COLO668 (cell line): ENCODE measurements around the gene TTLL10.

ENCODE experiments used
- DNase-seq: peaks from one replicate; lab custom pipeline; 2025; ENCODE audit not compliant: unreplicated experiment; lab: John Stamatoyannopoulos, UW

The TTLL10 gene

DNA sequence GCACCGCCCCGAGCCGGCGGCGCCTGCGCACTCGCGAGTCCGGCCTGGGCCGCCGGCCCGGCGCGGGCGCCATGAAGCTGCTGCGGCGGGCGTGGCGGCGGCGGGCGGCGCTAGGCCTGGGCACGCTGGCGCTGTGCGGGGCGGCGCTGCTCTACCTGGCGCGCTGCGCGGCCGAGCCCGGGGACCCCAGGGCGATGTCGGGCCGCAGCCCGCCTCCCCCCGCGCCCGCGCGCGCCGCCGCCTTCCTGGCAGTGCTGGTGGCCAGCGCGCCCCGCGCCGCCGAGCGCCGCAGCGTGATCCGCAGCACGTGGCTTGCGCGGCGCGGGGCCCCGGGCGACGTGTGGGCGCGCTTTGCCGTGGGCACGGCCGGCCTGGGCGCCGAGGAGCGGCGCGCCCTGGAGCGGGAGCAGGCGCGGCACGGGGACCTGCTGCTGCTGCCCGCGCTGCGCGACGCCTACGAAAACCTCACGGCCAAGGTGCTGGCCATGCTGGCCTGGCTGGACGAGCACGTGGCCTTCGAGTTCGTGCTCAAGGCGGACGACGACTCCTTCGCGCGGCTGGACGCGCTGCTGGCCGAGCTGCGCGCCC is 58.6 kb downstream of the TTLL10 start, which contains the start of gene B3GALT6:
Gene B3GALT6, plus strand, starts transcription at position 30 of the 588 bp plus-strand sequence. Its CDS starts 42 bp downstream, at position 72.
- DNase-seq, result peak; percentile 92

DNA sequence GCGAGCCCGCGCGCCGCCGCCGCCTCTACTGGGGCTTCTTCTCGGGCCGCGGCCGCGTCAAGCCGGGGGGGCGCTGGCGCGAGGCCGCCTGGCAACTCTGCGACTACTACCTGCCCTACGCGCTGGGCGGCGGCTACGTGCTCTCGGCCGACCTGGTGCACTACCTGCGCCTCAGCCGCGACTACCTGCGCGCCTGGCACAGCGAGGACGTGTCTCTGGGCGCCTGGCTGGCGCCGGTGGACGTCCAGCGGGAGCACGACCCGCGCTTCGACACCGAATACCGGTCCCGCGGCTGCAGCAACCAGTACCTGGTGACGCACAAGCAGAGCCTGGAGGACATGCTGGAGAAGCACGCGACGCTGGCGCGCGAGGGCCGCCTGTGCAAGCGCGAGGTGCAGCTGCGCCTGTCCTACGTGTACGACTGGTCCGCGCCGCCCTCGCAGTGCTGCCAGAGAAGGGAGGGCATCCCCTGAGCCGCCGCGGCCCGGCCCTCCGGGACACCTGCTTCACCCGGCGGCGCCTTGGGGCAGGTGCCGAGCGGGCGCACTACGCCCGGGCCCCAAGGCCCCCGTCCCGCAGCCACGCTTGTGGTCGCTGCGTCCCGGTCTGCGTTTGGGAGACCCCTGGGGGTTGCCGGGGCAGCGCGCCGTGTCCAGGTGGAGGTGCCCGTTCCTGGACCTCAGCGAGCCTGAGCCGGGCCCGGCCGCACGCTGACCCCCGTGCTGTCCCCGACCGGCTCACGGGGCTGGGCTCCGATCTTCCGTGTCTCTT is 59.3 kb downstream of the TTLL10 start:
- DNase-seq, result peak; percentile 72

DNA sequence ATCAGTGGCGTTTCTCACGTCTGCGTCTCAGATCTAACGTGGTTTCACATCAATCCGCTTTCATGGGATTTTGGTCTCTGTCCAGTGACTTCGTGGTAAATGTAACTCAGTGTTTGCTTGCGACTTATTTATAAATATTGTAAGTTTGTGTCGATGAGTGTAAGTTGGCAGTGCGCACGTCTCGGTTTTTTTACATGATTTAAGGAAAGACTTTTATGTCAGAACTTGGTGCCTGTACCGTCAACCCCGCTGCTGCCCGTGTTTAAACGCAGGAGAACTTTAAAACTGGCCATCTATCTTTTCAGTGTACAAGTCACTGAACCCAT is 59.9 kb downstream of the TTLL10 start:
- no peak for DNase-seq

DNA sequence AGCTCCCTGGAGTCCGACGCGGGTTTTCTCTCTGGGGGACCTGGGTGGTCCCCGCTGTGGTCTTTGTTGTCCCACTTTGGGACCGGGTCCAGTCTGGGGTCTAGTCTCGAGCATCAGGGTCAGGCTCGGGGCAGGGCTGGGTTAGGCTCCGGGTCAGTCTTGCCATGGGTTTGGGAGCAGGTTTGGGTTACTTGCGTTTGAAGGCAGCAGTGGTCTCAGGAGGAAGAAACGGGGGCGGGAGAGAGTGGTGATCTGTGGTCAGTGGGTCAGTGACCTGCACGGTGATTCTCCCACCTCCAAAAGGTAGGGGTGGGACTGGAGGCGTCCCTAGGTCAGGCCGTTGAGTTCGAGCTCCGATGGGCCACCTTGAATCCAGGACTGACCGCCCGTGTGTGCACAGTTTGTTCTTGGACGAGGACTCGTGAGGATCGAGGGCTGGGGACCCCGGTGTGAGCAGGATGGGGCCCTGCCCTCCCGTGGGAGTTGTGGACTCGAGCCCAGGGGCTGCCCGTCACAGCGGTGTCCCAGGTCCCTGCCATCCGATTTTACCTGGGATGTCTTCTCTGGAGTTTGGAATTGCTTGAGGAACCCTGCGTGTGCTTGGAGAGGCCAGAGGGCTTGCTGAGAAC is 60.6 kb downstream of the TTLL10 start:
- DNase-seq, result no peak

DNA sequence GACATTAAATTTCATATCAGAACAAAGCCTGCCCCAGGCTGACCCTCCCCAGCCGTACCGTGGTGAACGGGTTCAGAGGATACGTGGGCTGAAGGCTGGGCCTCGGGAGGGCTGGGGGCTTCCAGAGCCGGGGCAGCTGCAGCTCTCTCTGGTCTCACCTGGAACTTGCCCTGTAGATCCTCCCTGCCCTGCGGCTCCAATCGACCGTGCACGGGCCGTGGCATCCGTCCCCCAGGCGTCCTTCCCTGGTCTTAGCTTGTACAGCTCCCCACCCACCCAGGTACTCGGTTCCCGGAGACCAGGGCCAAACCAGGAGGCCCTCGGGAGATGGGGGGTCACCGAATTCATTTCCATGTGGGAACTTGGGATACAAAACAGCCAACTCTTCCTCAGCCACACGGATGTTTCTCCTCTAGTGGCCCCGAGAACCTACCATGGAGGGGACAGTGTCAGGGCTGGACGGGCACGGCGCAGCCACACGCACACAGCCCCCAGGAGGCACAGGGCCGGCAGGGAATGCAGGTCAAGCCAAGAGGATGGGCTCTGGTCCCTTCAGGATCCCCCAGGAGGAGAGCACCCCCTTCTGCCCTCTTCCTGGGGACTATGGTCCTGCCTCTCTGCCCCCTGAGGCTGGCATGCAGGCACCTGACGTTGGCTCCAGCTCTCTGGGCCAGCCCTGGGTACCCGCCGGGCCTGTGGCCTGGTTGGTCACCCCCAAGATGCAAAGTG is 61.5 kb downstream of the TTLL10 start:
- DNase-seq, result no peak

DNA sequence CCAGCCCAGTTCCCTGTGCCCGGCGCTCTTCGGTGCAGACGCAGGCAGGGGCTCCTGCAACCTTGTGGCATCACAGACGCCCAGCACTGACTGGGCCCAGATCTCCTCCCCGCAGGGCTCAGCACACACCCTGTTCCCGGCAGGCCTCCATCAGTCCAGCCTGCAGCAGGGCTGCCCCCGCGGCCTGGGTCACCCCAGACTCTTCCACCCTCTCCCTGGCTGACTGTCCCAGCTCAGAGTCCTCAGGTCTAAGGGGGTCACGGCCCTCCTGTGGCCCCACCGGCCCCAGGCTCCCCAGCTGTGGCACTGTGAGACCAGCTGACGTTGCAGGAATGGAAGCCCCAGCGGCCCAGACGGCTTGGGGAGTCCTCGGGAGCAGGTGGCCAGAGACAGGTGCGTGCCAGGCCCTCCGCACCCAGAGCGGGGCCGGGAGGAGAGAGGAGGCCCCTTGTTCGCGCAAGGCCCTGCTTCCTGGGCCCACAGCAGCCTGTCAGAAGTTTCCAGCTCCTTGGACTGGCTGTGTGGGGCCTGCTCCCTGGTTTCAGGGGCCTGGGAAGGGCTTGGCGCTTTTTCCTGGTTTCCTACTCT is 62.6 kb downstream of the TTLL10 start:
- DNase-seq, result peak; percentile 89

DNA sequence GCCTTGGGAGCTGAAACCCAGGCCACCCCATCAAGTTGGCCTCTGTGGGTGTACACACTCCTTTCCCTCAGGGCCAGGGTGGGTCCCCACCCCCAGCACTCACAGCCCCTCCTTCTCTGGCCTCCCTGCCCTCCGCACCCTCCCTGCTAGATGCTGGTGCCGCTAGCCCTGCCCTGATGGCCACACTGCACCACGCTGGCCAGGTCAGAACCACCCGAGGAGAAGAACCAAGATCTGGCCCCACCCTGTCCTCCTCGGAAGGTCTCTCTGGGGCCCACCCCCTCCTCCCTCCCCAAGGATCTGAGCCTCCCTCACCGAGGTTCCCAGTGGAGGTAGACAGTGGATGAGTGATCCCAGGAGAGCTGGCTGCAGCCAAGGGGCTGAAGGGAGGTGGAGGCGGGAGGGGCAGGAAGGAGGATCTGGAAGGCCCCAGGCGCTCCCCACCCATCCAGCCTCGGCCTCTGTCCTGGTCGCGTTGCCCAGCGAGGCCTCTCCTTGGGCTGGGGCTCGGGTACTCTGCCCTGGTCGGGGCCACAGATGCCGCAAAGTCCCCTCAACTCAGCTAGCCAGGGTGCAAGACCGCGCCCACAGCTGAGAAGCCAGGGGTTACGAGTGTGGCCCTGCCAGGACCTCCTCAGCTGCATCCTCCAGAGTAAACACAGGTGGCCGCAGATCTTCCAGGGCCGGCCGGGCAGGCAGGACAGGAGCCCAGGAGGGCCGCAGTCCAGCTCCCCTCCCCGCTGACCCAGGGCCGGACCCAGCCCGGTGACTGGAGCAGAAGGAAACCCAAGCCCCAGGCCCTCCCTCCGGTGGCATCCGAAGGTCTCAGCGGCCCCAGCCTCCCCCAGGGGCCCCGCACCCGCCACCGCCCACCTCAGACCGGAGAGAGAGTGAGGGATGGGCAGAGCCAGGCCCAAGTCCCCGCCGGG is 63.5 kb downstream of the TTLL10 start:
- no peak for DNase-seq

DNA sequence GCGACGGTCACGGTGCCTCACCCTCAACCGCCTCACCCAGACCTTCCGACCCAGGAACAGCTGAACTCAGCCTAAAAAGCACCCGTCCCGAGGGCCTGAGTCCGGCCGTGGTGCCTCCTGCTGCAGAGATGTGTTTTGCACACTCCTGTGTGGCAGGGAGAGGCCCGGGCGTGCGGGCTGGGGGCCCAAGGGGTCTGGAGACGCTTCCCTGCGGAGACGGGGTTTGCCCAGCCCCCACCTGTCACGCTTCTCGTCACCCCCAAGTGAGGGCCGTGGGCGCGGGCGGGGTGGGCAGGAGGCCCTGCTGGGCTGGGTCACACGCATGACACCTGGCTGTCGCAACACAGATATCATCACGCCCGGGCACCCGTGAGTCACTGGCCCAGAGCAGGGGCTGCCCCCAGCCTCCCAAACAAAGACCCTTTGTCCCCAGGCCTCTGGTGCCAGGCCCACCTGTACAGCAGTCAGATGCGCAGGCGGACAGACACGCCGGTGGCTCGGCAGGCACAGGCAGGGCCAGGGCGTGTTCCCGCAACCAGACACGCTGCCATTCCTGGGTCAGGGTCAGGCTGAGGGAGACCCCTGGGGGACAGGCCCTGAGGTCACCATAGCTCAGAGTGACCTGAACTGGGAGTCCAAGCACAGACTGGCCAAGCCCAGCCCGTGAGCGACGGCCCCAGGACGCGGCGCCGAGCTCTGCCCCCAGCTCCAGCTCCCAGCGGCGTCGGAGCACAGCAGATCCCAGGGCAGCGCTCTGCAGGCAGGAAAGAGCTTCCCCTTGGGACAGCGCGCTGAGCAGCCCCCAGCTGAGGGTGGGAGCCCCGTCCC is 64.4 kb downstream of the TTLL10 start:
- DNase-seq, result peak; percentile 67

DNA sequence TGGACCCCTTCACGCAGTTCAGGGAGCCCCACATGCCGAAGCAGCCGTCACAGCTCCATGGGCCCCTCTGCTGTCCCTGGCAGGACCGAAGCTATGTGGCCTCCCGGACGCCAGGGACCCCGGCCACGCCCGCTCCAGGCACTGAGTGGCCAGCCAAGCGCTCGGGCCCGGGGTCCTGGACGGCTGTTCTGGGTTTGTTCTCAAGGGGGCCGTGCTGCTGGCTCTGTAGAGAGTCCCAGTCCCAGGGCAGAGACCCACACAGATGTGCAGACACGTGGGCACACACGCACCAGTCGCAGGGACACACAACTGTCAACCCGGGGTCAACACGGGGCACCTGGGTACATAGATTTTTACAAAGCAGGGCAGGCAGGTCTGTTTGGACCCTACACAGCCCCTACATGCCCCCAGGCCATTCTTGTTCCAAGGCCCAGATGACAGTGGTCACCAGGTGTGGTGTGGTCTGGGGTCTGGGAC is 65.1 kb downstream of the TTLL10 start:
- DNase-seq, result no peak

DNA sequence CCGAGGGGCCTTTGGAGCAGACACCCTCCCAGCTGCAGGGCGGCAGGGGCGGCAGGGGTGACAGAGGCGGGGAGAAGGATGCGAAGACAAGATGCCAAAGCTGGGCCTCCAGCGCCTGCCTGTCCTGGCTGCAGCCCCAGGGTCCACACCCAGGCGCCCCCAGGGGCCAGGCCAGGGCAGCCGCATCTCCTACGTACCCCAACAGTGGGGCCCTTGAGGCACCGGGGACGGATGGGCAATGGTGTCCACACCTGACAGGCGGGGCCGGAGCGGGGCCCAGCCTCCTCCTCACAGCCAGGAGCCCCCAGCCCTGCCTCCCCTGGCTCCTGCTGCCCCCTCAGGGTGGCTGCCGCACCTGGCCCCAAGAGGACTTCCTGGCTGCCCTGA is 65.5 kb downstream of the TTLL10 start:
- no peak for DNase-seq

DNA sequence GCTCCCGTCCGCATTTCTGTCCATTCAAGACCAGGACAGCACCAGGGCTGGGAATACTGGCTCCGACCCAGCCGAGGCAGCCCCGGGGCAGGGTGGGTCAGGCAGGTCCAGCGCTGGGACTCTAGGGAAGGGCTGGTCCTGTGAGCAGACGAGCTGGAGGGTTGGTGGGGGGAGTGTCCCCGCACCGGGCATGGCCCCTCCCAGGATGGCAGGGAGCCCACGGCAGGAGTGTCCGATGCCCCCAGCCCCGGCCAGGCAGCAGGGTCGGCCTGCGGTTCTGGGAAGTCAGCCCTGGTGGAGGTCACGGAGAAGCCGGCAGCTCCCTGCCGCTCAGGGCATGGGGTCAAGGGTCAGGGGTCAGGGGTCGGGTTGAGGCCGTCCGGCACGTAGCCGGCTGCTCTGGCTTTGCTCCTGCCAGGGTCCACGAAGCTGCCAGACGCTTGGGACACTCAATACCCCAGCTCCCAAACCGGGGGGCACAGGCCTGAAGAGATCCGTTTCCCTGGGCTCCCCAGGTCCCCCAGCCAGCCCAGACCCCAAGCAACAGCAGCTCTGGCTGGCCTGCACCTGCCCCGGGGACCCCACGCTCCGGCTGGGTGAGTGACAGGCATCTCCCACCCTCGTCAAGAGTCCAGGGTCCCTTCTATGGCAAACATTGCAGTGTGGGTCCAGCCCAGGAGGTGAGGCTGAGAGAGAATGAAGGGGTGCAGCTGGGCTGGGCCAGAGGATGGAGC is 66.1 kb downstream of the TTLL10 start:
- no peak for DNase-seq

DNA sequence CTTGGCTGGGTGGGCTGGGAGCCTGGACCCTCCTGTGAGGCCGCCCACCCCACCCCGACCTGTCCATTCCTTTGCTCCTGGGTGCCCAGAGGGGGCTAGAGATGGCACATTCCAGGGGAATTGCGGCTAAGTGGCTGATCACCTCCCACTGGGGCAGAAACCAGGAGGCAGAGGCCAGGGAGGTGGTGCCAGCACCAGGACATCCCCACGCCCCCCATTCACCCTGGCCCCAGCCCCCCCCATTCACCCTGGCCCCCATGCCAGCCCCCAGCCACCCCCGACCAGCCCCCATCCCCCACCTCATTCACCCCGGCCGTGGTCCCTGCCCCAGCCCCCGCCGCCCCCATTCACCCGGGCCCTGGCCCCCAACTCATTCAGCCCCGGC is 66.7 kb downstream of the TTLL10 start:
- DNase-seq, result no peak

DNA sequence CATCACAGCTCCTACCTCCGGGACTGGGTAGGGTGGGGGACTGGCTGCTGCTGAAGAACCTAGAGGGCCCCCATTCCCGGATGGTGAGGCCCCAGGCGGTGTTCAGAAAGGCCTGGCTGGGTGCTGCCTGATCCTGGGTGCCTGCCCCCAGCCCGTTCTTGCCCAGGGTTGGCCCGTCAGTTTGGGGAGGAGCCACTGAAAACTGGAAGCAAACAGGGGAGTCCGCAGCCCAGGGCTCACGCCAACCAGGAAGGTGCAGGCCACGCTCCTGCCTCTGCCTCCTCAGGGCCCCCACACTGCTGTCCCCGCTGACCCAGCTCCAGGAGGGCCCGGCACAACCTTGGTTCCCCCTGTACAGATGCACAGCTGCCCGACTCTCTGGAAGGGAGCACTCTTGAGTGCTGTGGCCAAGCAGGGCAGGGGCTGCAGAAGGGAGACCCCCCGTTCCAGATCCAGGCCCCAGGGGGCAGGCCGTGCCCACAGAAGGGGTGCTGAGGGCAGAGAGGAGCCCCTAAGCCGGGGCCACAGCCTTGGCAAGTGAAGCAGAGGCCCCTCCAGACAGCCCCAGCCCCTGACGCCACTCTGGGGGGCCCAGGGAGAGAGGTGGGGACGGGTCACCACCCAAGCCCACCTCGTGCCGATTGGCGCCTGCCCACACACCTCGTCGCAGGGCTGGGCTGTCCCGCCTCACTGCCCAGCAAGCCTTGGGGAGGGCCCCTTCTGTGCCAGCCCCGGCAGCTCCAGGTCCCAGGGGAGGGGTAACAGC is 67.3 kb downstream of the TTLL10 start:
- DNase-seq, result no peak

DNA sequence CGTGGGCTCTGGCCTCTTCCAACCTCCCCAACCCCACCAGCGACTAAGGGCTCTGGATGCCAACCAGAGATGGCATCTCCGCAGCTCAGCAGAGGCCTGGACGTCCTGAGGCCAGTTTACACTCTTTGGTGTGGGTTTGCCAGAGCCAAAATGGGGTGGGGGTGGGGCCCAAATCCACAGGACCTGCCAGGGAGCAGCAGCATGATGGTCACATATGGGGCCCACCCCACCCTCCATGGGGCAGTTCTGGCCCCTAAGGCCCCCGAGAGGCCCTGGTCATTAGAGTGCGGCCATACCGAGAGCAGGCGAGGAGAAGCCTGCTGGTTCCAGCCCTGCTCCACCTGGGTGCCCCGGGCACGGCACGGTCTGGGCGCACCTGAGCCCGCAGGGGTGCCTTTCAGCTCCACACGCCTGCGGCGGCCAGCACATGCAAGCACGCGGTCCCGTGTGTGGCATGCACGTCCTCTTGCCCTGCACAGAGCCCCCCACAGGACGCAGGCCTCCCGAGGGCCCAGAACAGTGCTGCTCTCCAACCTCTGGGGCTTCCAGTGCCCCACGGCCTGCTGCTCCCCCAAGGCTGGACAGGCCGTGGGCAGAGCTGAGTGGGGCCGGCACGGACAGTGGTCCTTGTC is 68.0 kb downstream of the TTLL10 start:
- DNase-seq, result no peak

DNA sequence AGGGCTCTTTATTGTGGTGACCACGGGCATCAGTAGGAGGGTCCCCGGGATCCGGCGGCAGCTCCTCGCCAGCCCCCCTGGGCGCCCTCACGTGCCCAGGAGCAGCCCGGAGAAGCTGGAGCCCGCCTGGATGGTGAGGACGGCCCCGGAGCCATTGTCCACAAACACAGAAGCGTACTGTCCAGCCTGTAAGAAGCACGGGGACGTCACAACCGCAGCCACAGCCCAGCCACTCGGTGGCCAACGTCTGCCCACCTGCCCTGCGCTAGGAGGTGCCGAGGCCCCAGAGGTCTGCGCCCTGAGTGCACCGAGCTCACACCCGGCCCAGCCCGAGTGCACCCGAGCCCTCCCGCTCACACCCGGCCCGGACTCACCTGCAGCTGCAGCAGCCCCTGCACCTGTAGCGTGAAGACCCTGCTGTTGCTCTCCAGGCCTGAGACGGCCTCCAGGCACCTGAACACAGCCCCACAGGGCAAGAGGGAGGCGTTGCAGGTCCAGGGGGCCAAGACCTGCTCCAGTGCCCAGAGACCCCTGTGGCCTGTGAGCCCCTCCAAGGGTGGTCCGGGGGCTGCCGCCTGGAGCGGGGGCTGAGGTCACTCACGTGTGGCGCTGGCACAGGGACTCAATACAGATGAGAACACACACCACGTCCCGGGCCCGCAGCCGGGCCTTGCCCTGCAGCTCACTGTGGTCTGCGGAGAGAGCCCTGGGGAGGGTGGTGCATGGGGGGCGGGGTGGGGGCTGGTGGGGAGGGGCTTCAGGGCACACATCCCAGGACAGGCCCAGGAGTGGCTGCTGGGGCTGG is 69.0 kb downstream of the TTLL10 start:
- DNase-seq, result no peak

DNA sequence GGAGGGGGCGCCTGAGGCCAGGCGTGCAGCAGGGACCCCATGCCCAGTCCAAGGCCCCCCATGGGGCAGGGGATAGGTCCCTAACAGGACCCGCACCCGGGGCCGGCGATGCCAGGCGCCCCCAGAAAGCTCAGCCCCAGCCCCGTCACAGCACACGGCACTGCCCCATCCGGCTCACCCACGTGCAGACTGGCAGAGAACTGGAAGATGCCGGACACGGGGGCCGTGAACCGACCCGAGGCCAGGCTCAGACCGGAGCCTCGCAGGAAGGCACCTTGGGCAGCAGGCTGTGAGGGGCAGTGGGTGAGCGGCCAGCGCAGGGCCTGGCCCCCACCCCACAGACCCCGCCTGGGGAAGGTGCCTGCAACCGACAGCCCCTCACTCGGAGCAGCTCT is 69.6 kb downstream of the TTLL10 start:
- DNase-seq, result no peak

DNA sequence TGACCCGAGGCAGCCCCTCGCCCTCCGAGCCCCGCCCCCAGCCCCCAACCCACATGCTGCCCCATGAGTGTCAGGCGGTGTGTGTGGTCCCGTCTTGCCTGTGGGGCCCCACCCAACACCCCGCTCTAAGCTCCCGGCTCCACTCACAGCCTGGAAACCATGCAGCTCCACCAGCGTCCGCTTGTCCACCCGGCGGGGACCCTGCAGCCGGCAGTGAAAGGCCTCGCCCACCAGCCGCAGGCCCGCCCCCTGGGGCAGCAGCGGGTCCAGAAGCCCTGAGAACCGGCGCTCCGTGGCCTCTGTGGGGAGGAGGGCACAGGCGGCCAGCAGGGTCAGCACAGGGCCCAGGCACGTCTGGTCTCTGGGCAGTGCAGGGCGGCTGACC is 70.1 kb downstream of the TTLL10 start:
- no peak for DNase-seq
